GM12892 (cell line): Measurements from ENCODE around the gene DCLK1.

Experiments used
- POLR2A ChIP-seq: IDR thresholded peaks from 2 replicates; pipeline ENCODE4 v1.6.1; 2011; ENCODE audit warnings: low read depth, low read length, control low read depth
- POLR2AphosphoS5 ChIP-seq: IDR thresholded peaks from 2 replicates; pipeline ENCODE4 v1.6.1; 2011; ENCODE audit warnings: low read depth, low read length, control low read depth

DNA sequence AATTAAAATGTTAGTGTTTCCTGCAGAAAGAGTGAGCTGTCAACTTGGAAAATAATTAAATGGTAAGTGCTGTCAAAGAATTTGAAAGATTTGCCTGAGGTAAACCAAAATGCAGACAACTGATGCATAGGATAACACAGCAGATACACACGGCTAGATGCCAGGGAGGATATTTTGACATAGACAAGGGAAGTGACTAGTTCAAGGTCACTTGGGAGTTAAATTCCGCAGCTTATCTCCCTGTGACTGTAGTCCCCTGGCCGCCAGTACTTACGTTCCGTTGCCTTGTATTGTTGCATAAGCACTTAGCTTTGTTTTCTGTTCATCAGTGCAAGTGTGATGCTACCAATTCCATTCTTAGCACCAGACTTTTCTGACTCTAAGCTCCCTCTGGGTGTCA, 407.4 kb downstream of the DCLK1 start:
- TF ChIP-seq POLR2A (no peak), POLR2AphosphoS5 (no peak)
